ENCODE measurements around the gene PTPRZ1. TPM values are rescaled to one million over a fixed set of nuclear protein-coding genes. Genes with fewer than 3 reads are reported as not detected.

Gene PTPRZ1
- polyA plus RNA-seq, 2 of the 4 experiments (the other 2 are of a cell fraction): not detected

DNA sequence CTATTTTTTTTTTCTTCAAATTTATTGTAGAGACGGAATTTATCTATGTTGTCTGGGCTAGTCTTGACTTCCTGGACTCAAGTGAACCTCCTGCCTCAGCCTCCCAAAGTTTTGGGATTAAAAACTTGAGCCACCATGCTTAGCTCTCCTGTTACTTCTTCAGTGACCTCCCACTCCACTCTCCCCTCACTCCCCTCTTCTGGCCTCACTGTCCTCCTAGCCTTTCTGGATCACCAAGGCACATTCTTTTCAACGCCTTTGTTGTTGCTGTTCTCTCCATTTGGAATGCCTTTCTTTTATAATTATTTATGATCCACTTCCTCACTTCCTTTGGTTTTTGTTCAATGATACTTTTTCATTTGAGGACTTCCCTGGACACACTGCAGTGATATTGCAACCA is 17.9 kb downstream of the PTPRZ1 start:
- no peak for TF ChIP-seq CEBPB (IDR thresholded peaks at IDR 0.05)
- TF ChIP-seq KDM1A (IDR thresholded peaks at IDR 0.05; ENCODE audit: low read depth): no peak
- Histone ChIP-seq H3K4me2 (no peak overlapping the region), H3K9me3 (no peaks in the 10 kb centered on the region), H3K4me3 (no peak overlapping the region), H3K27ac (no peak overlapping the region), H3K4me1 (no peaks in the 10 kb centered on the region)
- ATAC-seq (no peak), DNase-seq (ENCODE audit: low read depth in 1 of 2, low spot score in 1 of 2) (no peak), FAIRE-seq (no peak)
- ChIA-PET CTCF (no interaction called here), POLR2A (no interaction called here)
- 0% methylated on average over 2 of the region's 2 CpGs for WGBS (ENCODE audit: missing lambda C conversion rate)

DNA sequence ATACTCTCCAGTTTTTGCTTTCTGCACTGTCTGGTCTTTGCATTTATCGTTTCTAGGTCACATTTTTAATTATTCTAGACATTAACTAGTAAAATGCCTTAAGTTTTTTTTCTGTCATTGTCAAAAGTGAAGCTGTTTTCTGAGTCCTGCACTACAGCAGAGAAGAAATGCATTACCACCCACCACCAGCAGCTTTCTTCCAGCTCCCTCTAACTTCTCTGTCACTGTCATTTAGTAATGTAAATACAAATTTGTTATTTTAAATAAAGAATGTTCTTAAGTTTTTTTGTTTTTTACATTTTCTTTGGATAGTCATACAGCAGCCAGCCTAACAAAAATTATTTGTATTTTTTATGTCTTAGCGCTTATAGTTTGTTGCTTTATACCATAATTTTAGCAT is 18.8 kb downstream of the PTPRZ1 start:
- CTCF ChIA-PET: no interaction called here
- 13% methylated on average over 2 of the region's 2 CpGs for WGBS (ENCODE audit: missing lambda C conversion rate)

DNA sequence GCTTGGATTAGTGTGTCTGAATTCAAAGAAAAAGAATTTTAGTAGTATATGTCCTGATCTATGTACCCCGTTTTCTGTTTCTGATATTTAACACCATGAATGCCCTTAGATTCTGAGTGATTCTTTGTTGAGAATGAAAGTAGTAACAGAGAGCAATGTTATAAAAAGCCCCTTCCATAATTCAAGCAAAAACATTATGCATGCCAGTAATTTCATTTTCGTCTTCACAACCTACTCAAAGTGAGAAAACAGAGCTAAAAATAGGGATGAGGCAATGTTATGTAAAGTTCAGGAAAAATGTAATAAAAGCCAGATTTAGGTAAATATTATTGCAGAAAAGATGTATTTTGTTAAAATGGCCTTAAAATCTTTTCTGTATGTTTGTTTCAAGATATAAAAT is 28.1 kb downstream of the PTPRZ1 start:
- FAIRE-seq: no peak
- no peak for ATAC-seq
- TF ChIP-seq, protein P1, sequence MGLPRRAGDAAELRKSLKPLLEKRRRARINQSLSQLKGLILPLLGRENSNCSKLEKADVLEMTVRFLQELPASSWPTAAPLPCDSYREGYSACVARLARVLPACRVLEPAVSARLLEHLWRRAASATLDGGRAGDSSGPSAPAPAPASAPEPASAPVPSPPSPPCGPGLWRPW (IDR thresholded peaks at IDR 0.05): no peak
- TF ChIP-seq SREBF2 (IDR thresholded peaks at IDR 0.05) (no peak), POLR2A (IDR thresholded peaks at IDR 0.05; ENCODE audit: low read length) (no peak), HDAC2 (IDR thresholded peaks at IDR 0.05) (no peak), PHF8 (IDR thresholded peaks at IDR 0.05; ENCODE audit: borderline replicate concordance, low read depth) (no peak), ESRRA (IDR thresholded peaks at IDR 0.05; ENCODE audit: borderline replicate concordance, low read length) (no peak), TFCP2L1 (CRISPR knock-in tag; IDR thresholded peaks at IDR 0.05) (no peak), CHD4 (IDR thresholded peaks at IDR 0.05; ENCODE audit: borderline replicate concordance) (no peak), NR3C1 (IDR thresholded peaks at IDR 0.05) (no peak), HOXB13 (CRISPR knock-in tag; IDR thresholded peaks at IDR 0.05; ENCODE audit: low read depth) (no peak), EHMT2 (IDR thresholded peaks at IDR 0.05; ENCODE audit: low read depth) (no peak), NFE2L2 (conservative IDR thresholded peaks at IDR 0.05; ENCODE audit: low read length) (no peak), MYC (IDR thresholded peaks at IDR 0.05; ENCODE audit: borderline replicate concordance, low read length) (no peak), CBX2 (IDR thresholded peaks at IDR 0.05; ENCODE audit: borderline replicate concordance, low read depth) (no peak), POLR2AphosphoS2 (conservative IDR thresholded peaks at IDR 0.05; ENCODE audit: low read length) (no peak)
- TF ChIP-seq, protein P2, sequence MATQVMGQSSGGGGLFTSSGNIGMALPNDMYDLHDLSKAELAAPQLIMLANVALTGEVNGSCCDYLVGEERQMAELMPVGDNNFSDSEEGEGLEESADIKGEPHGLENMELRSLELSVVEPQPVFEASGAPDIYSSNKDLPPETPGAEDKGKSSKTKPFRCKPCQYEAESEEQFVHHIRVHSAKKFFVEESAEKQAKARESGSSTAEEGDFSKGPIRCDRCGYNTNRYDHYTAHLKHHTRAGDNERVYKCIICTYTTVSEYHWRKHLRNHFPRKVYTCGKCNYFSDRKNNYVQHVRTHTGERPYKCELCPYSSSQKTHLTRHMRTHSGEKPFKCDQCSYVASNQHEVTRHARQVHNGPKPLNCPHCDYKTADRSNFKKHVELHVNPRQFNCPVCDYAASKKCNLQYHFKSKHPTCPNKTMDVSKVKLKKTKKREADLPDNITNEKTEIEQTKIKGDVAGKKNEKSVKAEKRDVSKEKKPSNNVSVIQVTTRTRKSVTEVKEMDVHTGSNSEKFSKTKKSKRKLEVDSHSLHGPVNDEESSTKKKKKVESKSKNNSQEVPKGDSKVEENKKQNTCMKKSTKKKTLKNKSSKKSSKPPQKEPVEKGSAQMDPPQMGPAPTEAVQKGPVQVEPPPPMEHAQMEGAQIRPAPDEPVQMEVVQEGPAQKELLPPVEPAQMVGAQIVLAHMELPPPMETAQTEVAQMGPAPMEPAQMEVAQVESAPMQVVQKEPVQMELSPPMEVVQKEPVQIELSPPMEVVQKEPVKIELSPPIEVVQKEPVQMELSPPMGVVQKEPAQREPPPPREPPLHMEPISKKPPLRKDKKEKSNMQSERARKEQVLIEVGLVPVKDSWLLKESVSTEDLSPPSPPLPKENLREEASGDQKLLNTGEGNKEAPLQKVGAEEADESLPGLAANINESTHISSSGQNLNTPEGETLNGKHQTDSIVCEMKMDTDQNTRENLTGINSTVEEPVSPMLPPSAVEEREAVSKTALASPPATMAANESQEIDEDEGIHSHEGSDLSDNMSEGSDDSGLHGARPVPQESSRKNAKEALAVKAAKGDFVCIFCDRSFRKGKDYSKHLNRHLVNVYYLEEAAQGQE (IDR thresholded peaks at IDR 0.05): no peak
- TF ChIP-seq, protein P3, sequence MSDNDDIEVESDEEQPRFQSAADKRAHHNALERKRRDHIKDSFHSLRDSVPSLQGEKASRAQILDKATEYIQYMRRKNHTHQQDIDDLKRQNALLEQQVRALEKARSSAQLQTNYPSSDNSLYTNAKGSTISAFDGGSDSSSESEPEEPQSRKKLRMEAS (IDR thresholded peaks at IDR 0.05): no peak
- TF ChIP-seq, protein P4, sequence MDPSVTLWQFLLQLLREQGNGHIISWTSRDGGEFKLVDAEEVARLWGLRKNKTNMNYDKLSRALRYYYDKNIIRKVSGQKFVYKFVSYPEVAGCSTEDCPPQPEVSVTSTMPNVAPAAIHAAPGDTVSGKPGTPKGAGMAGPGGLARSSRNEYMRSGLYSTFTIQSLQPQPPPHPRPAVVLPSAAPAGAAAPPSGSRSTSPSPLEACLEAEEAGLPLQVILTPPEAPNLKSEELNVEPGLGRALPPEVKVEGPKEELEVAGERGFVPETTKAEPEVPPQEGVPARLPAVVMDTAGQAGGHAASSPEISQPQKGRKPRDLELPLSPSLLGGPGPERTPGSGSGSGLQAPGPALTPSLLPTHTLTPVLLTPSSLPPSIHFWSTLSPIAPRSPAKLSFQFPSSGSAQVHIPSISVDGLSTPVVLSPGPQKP (IDR thresholded peaks at IDR 0.05; ENCODE audit: low read depth, low read length): no peak
- WGBS (ENCODE audit: missing lambda C conversion rate): 0% methylated on average over 2 of the region's 2 CpGs
- no peak overlapping the region for H3K27ac ChIP-seq
- H3K4me3 ChIP-seq: no peak overlapping the region
- H3K9me3 ChIP-seq: no peaks in the 10 kb centered on the region
- no peaks in the 10 kb centered on the region for H3K4me1 ChIP-seq
- ChIA-PET POLR2A (no interaction called here), CTCF (no interaction called here)
- H3K4me2 ChIP-seq: no peak overlapping the region
- DNase-seq (ENCODE audit: low read depth in 1 of 2, low spot score in 1 of 2): no peak

More for the DNA sequence above, 18.8 kb downstream of the PTPRZ1 start:
- H3K27ac ChIP-seq: no peak overlapping the region
- H3K4me1 ChIP-seq: no peaks in the 10 kb centered on the region
- no peak overlapping the region for H3K4me3 ChIP-seq
- TF ChIP-seq, protein P1 (IDR thresholded peaks at IDR 0.05): no peak
- TF ChIP-seq ZC3H11A (IDR thresholded peaks at IDR 0.05) (no peak), CBX8 (IDR thresholded peaks at IDR 0.05) (no peak), MAFK (IDR thresholded peaks at IDR 0.05; ENCODE audit: partially characterized antibody) (no peak), RARB (CRISPR knock-in tag; IDR thresholded peaks at IDR 0.05) (no peak), ZFP36 (IDR thresholded peaks at IDR 0.05; ENCODE audit: borderline replicate concordance, partially characterized antibody) (no peak), TFCP2L1 (CRISPR knock-in tag; IDR thresholded peaks at IDR 0.05) (no peak), MYC (IDR thresholded peaks at IDR 0.05; ENCODE audit: borderline replicate concordance, low read length) (no peak), FOSL2 (IDR thresholded peaks at IDR 0.05) (no peak), FOSL2 (CRISPR knock-in tag; IDR thresholded peaks at IDR 0.05) (no peak)
- TF ChIP-seq, protein P5, sequence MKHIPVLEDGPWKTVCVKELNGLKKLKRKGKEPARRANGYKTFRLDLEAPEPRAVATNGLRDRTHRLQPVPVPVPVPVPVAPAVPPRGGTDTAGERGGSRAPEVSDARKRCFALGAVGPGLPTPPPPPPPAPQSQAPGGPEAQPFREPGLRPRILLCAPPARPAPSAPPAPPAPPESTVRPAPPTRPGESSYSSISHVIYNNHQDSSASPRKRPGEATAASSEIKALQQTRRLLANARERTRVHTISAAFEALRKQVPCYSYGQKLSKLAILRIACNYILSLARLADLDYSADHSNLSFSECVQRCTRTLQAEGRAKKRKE (CRISPR knock-in tag; IDR thresholded peaks at IDR 0.05; ENCODE audit: low read depth): no peak
- no peak for FAIRE-seq
- H3K9me3 ChIP-seq: no peaks in the 10 kb centered on the region
- no peak overlapping the region for H3K4me2 ChIP-seq
- DNase-seq (ENCODE audit: low read depth in 1 of 2, low spot score in 1 of 2): no peak
- POLR2A ChIA-PET: no interaction called here
- ATAC-seq: no peak
